Sciatic nerve (tissue), 2 donors: ENCODE data around the gene PEX10. TPM values are rescaled to one million over a fixed set of nuclear protein-coding genes. Genes with fewer than 3 reads are reported as not detected.

Experiments
- ATAC-seq: fragments of 200-7000 bp; cut with Tn5 transposase; one replicate; pipeline ENCODE4 v1.9.1; 2020; ENCODE audit warnings: mild to moderate bottlenecking, moderate library complexity
- DNase-seq: peaks from one replicate; pipeline ENCODE4 v3.0.0-alpha.2; 2020; ENCODE audit warnings: low spot score
- intact Hi-C: fragments of 100-400 bp; cut with DNase I; formaldehyde crosslinking; loops from one replicate; pipeline ENCODE4 v1.14.2; 2022
- total RNA-seq: library from RNA; stranded (reverse); fragmentation: NEBNext Ultra II Directional; extraction: Animal tissue kit (Norgen Biotek cat#: 25700); gene quantifications from one replicate; pipeline ENCODE4 v1.2.1, GENCODE V29; 2021
- donor health status: DM: no; HTN: no; CAD: no.
- donor health status: DM: no; HTN: no; CAD: no.

PEX10 gene
- total RNA-seq, 1 donor from 2014 or later, result 18.1 TPM

DNA sequence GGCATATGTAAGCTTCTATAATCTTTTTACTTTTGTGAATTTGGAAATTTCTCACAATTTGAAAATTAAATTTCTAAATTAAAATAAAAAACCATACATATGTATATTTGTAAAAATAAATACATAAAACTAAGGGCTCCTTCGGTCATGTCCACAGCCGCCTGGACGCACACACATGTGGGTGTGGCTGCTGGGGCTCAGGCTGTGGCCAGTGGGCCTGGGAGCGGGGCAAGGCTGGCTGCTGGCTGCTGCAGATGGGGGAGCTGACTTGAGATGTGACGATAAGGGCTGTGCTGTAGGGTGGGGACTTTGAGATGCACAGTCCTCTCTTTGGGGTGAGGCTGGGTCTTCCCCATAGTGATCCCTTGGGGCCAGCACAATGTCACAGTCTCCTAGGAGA is 15.9 kb downstream of the PEX10 start:
- ATAC-seq (no peak), DNase-seq (no peak)
- intact Hi-C loops, result no loop called here

DNA sequence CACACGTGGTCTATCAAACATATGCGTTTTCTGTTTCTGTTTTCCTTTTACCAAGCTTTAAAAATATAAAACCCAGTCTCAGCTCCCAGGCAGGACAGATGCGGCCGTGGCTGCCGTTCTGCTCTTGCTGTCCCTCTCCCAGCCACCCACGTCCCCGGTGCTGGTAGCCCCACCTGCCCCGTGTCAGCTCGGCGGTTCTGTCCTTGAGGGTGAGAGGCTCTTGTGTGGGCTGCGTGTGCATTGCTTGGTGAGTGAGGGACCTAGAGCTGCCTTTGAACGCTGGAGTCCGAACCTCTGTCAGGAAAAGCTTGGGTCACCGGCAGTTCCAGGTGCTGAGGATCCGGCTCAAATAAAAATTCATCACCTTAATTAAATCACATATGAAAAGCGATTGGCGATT is 16.3 kb downstream of the PEX10 start:
- intact Hi-C loops, result no loop called here
- ATAC-seq, result no peak
- no peak for DNase-seq

DNA sequence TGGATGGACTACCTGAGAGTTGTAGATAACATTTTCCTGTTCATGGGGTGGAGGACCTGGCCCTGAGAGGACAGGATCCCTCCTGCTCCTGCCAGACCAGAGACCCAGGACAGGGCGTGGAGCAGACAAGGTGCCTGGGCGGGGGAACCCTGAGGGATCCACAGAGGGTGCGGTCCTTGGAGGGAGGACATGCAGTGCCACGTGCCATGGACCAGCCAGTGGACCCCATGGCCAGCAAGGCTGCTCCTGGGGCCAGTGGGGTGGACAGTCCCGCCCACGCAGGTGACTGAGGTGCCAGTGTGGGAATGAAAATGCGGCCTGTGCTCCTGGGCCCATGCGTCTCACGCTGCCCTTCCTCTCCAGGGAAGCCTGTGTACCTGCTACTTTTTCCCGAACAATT is 17.1 kb downstream of the PEX10 start:
- DNase-seq, result no peak

DNA sequence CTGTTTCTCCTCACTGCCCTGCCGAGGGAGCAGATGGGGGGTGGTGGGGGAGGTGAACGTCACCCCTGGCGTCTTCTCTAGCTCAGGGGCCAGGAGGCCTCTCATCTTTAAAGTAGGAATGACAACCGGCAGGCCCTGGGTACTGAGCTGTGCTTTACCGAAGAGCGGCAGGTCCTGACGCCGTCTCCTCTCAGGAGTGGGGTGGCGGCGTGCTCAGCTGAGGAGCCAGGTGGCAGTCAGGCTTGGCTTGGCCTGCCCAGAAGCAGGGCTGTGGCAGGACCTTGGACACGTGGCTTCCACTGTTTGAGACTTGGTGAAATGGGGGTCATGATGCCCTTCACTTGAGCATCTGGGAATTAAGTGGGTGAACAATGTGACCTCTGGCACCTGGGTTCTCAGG is 17.6 kb downstream of the PEX10 start:
- intact Hi-C loops, result no loop called here

More for the DNA sequence above, 17.1 kb downstream of the PEX10 start:
- intact Hi-C loops, result no loop called here
- no peak for ATAC-seq

DNA sequence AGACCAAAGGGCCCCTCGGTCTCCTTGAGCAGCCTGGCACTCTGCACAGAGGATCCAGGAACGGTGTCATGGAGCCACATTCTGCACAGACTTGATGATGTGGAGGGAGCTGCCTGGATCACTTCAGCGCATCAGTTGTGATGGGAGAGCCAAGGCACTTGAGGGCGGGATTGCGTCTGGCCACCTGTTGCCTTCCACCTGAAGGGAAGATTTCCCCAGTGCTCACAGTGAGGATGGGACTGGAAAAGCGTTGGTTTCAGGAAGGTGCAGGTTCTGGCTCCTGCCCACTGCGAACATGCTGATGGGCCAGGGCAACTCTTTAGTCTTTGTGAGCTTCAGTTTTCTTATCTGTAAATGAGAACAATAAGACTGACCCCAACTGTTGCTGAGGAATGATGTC is 18.1 kb downstream of the PEX10 start:
- DNase-seq (no peak), ATAC-seq (no peak)
- intact Hi-C loops, result no loop called here

More for the DNA sequence above, 17.6 kb downstream of the PEX10 start:
- ATAC-seq (no peak), DNase-seq (no peak)

DNA sequence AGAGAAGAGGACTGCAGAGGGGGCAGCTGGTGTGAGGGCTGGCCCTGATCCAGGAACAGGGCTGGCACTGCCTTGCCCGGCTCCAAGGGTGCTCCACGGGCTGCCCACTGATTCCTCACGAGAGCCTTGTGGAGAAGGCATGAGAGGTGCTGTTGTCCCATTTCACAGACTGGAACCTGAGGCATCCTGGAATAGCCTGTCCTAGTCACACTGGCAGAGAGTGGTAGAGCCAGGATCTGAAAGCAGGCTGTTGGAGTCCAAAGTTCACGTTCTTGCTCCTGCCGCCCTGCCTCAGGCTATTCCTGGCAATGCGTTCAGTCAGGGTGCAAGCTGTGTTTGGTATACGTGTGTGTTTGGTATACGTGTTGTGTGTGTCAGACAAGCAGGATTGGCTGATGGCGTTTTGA is 18.9 kb downstream of the PEX10 start:
- DNase-seq, result no peak
- ATAC-seq, result no peak
- intact Hi-C loops, result no loop called here

DNA sequence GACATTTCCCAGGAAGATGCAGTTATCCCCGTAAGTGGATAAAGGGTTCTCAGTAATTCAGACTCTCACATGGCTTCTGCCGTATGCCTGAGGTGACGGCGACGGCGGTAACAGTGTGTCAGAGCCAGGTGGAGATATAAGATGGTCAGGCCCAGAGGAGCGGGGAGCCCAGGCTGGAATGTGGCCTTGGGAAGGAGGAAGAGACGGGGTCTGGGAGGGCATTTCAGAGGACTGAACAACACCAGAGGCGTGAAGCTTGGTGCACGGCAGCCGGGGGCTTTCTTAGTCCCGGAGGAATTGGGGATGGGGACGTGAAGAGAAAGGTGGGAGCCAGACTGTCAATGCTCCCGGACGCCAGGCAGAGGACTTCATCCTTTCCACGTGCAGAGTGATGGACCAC is 19.7 kb downstream of the PEX10 start:
- DNase-seq (no peak), ATAC-seq (no peak)
- intact Hi-C loops, result no loop called here

DNA sequence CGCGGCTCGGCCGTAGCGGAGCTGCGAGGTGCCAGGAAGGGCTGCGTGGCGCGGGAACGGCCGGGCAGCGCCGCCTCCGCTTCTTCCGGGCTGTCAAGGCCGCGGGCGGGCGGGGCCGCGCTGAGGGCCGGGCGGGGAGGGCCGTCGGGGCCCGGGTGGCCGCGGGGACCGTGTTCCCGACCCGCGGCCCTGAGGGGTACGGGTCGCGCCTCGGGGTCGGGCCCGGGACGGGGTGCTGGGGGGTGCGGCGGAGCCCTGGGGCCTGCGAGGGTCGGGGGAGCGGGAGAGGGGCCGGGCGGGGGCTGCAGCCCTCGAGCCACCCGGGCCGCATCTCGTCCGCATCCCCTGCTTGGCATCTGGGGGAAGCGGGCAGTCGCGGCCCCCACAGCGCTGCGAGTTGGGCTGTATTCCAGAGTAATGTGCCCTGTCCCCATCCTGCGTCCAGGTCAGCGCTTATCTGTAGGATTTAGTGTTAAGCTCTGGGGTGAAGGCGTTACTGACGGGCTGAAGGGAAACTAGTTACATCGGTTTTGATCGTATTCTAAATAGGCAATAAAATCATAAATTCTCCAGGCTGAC is 20.3 kb downstream of the PEX10 start:
- DNase-seq (no peak), ATAC-seq (no peak)
- intact Hi-C loops, result no loop called here

DNA sequence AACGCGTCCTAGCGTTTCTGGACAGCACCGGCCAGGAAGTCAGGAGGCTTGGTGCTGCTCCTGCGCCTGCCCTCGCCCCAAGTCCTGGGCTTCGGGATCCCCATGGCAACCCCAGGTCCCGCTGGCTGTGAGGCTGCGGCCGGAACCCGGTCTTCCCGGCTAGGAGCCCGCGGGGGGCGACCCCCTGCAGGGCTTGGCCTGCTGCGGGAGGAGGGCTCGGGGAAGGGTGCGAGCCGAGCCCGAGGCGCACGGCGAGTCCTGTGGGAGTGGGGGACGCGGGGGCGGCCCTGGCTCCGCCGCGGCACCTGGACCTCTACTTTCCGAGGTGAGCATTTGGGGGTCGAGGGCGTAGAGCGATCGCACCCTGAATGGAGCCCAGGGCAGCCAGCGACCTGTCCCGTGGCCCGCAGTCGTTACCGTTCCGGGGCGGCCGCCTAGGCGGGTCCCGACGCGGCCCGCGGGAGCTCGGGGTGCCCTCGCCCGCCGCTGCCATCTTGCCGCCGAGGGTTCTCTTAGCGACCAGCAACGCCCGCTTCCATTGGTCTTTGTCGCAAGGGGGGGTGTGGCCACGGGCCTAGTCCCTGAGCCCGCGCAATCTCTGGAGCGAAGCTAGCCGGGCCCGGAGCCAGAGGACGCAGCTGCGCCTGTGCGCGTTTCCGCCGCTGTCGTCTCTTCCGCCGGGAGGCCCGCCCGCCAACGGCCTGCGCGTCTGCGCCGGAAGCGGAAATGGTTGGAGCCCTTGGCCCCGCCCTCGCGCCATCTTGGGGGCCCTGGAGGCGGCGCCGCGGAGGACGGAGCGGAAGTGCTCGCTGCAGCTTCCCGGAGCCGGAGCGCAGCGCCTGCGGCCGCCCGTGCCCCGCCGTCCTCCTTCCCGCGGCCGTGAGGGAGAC is 21.1 kb downstream of the PEX10 start, which contains the start of the genes MORN1 and RER1:
Gene MORN1, minus strand, starts transcription at position 514 of the 890 bp plus-strand sequence. Its CDS starts 21 bp downstream, at position 493.
Gene RER1, plus strand, starts transcription at position 801 of the 890 bp plus-strand sequence. CDS start 3,950 bp downstream, outside the sequence.
- intact Hi-C loops, result no loop called here
- DNase-seq, result peak; percentile 100
- ATAC-seq, result peak; percentile 99

DNA sequence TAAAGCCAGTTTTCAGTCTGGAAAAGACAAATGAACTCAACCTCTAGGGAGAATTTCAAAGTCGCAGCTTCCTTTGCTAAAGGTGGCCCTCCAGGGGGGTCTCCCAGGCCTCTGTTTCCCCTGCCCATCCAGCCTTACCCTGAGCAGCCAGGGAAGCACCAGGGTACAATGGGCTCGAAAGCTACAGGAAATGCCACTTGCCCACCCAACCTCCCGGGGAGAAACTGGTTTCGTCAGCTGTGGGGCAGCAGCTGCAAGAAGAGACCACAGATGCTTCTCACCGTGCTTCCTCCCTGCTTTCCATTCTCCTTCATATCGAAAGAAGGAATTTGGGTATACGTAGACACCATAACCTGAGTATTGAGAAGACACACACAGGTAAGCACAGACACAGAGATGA is 22.7 kb downstream of the PEX10 start:
- no peak for DNase-seq
- intact Hi-C loops, result no loop called here
- ATAC-seq, result no peak

DNA sequence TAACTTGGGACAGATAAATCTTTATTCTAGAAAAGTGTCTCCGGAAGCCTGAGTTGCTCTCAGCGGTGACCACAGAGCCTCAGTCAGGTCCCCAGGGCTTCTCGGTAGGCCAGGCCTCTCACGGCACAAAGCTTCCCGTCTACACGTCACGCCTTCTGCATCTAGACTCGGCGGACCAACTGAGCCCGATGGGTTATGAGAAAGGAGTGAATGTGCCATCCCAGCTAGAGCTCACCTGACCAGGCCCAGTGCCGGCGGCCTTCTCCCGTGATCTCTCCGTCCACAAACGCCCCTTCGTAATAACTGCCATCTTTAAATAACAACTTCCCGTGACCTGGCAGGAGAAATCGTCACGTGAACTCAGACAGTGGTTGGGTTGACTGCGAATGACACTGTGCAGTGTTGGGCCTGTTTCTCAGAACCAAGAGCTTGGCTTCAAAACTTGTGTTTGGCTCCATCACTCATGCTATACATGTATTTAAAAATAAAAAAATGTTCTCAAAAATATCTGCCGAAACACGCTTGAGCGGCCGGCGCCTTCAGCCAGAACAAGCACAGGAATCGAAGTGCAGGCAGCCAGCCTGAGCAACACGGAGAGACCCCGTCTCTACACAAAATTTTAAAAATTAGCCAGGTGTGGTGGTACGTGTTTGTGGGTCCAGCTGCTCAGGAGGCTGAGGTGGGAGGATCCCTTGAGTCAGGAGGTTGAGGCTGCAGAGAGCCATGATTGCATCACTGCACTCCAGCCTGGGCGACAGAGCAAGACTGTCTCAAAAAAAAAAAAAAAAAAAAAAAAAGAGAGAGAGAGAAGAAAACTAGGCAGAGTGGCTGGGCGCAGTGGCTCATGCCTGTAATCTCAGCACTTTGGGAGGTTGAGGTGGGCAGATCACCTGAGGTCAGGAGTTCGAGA is 24.1 kb downstream of the PEX10 start:
- intact Hi-C loops, result no loop called here
- DNase-seq (peak; percentile 54), ATAC-seq (no peak)

DNA sequence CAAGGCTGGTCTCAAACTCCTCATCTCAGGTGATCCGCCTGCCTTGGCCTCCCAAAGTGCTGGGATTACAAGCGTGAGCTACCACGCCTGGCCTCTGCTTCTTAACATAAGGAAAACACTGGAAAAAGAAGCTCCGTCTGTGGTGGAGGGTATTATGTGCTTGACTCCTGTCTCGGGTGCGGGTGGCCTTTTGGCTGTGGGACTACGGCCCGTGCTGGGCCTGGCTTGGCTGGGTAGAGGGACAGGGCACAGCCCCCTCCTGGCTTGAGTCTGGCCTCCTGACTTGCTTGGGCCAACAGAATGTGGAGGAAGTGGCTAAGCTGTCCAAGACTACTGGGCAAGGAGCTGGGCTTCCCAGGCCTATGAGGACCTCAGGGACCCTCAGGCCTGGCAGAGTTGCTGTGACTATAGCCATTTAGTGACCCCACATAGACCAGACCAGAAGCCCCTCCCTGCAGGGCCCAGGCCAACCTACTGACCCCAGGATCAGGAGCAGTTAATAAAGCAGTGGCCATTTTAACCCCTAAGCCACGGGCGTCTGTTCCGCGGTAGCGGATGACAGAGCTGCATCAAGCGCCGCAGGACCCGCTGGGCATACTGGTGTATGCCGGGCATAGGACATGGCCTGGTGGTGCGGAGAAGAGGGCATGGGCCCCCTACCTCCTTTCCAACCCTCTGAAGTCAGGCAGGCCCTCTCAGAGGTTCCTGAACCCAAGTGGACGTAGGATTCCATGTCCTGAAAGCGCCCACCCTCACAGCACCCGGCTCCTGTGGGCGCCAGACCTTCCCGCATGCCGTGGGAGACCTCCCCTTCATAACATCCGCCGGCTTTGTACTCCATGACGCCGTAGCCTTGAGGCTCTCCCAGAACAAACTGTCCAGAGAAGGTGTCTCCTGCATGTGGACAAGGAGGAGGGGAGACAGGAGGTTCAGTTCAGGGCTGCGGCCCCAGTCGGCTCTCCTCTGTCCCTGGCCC is 25.4 kb downstream of the PEX10 start:
- intact Hi-C loops, result no loop called here
- no peak for ATAC-seq
- DNase-seq, result peak; percentile 52

DNA sequence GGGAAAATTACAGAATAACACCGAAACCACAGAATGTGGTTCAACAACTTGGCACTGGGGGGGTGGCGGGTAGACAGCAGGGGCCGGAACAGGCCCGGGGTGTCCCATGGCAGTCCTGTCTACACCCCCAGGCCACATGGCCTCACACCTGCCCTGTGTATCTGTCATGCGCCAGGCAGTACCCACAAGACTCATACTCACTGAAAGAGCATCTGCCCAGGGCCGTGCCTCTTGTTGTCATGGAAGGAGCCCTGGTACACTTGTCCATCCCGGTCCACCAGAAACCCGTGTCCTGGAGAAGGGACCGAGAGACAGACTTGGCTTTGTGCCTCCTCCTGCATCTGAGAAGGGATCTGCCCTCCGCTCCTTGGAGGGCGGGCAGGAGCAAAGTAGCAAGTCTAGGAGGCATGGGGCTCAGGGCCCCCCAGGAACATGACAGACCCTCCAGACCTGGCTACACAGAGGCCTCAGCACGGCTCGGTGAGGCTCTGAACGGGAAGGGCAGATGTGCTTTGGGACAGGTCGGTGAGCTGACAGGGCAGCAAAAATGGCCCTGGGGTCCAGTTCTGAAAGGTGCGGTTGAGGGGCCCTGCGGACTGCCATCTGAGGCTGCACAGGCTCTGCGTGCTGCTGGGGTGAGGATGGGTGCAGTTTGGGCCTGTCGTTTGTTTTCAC is 26.6 kb downstream of the PEX10 start:
- peak; percentile 56 for DNase-seq
- intact Hi-C loops, result no loop called here
- ATAC-seq, result no peak

DNA sequence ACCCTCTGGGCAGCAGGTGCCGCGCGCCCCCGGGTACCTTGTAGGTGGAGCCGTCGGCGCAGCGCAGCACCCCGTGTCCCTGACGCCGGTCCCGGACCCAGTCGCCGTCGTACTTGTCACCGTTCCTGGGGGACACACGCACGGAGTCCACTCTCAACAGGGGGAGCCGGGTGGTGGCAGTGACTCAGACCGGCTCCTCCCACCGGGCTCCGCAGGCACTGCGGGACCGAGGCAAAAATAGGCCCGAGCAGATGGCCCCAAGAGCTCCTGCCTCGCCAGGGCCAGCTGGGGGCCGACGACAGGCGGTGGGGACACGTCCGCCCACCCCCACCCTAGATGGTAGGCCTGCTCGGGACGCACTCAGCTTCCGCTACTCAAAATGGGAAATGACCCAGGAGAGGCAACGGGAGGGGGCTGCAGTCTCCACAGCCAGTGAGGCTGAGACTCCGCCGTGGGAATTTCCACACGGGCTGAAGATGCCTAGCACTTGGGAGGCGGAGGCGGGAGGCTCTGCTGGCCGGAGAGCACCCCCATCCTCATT is 27.4 kb downstream of the PEX10 start:
- intact Hi-C loops, result no loop called here
- ATAC-seq, result no peak
- peak; percentile 57 for DNase-seq

DNA sequence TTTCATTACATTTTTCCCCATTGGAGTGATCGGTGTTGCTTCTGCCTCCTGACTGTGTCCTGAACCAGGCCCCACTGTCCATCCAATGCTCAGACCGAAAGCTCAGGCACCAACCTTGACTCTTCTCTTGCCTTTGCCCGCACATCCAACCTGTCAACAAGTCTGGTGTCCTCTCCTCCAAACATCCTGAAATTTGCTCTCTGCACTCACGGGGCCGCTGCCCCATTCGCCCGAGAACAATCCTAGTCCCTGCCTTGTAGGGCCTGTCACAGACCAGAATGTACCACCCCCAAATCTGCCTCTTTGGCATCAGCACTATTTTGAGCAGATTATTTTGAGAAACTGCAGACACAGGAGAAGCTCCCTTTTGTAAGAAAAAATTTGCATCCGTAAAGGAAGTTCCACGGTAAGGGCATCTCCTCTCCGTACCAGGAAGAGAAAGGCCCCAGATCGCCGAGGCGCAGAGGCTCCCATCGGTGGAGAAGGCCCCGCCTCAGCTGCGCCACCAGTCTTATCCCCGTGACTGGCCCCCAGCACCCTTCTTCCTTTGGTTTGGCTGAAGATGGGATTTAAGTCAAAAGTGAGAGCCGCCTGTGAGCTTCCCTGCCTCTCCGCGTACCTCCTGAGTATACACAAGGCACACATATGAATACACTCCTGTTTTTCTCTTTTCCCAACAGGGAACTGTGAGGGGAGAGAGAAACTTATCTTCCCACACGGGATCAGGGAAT is 28.1 kb downstream of the PEX10 start:
- no peak for ATAC-seq
- peak; percentile 56 for DNase-seq
- intact Hi-C loops, result no loop called here

DNA sequence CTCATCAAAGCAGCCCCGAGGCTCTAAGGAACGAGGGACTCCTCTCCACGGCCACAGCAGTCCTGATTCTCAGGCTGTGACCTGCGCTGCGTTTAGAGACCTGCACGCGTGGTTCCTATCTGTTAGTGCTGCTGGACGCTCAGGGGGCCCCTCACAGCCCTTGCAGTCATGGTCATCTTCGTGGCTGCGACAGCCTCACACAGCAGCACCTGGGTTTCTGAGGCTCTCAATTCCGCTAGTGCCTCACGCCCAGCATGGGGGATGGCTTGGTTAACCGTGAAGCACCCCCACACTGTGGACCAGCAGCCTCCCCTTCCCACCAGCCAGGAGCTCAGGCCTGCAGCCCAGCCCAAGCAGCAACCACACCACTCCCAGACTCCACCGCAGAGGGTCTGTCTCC is 28.8 kb downstream of the PEX10 start:
- peak; percentile 52 for DNase-seq
- intact Hi-C loops, result no loop called here
- ATAC-seq, result no peak
